LoVo (cell line): ENCODE results near the gene DAGLA.
"Not testable (repeated sequence)": the region's sequence is repeated elsewhere in the genome, so short reads cannot be mapped to it uniquely, and the experiment has no call there.

ENCODE experiments used
- DNase-seq: peaks from one replicate; pipeline ENCODE4 v3.0.0-alpha.2; 2016; ENCODE audit warnings: low spot score

The DAGLA gene

DNA sequence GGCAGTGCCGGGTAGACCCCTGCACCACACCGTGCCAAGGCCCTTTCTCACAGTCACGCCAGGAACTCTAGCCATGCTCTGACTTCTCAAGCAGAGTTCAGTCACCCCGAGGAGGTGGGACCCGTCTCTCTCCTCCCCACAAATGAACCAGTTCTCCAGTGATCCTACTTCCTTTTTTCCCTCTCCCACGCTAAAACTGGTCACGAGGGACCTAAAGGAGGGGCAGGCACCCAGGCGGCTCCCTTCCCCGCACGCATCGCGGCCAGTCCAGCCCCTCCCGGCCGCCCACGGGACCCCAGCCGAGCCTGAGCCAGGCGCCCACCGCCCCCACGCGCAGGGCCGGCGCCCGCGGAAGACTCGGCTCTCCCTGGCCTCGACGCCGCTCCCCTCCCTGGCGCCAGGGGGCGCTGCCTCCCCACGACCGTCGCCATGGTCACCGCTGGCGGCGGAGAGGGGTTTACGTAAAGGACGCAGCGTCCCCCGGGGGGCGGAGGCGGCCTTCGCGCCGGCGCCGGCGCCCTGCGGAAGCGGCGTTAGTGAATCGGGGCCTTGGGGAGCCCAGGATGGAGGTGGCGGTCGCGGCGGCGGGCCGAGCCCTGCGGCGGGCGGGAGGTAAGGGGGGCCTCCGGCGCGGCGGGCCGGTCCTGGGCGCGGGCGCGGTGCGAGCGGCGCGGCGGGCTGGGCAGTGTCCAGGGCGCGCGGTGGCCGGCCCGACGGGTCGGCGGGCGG lies at the start of gene DAGLA:
Gene DAGLA (plus strand): TSS at position 499 of the 729 bp plus-strand sequence. CDS start 39,765 bp downstream, outside the sequence.
- peak; percentile 75 for DNase-seq

DNA sequence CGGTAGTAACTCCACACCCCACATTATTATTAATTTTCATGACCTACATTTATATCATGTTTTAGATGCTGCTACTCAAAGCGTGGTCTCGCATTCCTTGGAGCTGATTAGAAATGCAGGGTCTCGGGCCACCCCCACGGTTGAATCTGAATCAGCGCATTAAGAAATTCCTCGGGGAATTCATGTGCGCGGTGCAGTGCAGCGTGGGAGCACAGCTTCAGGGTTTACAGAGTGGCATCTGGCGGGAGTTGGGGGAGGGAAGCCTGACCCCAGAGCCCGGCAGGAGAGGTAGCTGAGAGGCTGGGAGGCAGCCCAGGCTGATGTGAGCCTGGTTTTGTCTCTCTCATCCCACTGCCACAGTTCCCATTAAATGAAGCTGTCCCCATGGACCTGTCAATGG lies 48.1 kb upstream of the DAGLA start:
- DNase-seq, result no peak

DNA sequence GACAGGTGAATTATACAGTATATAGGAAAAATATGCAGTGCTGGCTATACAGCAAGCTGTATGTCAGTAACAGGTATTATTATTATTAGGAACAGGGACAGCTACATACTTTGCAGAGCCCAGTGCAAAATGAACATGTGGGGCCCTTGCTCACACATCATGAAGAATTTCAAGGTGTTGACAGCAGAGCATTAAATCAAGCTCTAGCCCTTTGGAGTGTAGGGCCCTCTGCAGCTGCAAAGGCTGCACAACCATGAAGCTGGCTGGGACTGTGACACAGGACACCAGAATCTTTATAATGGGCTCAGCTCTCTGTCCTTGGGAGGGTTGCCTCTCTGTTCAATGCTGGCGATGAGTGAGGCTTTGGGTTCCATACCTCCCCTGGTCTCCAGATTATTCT lies 44.9 kb upstream of the DAGLA start:
- DNase-seq, result no peak

DNA sequence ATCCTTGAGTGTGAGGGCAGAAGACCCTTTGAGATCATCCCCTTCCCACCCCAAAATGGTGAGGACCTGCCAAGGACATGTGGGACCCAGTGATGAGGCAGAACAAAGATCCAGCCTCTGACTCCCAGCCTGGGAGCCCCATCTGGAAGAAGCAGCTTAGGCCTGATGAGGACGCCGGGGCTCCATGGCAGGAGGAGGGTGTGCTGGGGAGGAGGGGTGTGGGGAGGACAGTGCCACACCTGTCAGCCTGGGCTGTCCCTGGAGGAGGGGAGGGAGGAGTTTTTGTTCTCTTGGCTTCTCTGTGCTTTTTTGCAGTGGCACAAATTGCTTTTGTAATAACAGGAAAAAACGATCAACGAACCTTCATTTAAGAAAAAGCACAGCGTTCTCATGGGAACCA lies 44.4 kb upstream of the DAGLA start:
- no peak for DNase-seq

- no peak for DNase-seq
These were observed 43.5 kb upstream of the DAGLA start for GRCh38 chr11:61636676-61637075.

DNA sequence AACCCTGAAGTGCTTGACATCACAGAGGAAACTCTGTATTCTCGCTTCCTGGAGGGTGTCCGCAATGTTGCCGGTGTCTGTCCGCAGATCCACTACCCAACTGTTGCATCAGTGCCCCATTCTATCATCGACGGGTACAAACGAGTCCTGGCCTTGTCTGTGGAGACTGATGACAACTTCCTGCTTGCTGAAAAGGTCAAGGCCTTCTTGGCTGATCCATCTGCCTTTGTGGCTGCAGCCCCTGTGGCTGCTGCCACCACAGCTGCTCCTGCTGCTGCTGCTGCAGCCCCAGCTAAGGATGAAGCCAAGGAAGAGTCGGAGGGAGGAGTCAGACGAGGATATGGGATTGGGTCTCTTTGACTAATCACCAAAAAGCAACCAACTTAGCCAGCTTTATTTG lies 42.9 kb upstream of the DAGLA start:
- no peak for DNase-seq

- no peak for DNase-seq
These were observed 40.3 kb upstream of the DAGLA start for GRCh38 chr11:61639816-61640443.

GRCh38 chr11:61642162-61642561 lies 38.0 kb upstream of the DAGLA start:
- no peak for DNase-seq

DNA sequence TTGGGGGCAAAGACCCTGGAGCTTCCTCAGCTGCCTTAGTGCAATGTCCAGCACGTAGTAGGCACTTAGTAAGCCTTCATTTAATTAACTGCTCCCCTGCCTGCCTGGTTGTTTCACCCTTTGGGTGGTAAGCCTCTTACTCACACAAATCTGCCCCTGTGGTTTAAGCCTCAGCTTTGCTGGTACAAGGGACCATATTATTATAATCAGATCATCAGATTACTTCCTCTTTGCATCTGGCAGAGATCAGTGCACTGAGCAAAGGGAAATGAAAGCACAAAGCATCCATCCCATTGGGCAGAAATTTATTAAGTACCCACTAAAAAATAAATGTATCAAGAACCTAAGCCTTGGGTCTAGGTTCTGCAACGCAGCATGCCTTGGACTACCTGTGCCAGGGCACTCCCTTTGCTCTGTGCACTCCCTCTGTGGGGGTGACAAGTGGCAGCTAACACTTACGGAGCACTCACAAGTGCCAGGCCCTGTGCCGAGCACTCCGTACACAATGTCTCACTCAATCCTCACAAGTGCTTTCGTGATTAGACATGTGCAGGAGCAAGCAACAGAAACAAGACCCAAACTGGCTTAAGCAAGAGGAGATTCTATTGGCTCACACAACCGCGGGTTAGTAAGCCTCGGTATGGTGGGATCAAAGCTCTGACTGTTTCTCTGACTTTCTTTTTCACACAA lies 34.9 kb upstream of the DAGLA start:
- no peak for DNase-seq

- DNase-seq, result no peak
These were observed 32.7 kb upstream of the DAGLA start for GRCh38 chr11:61647529-61647928.

- no peak for DNase-seq
These were observed 29.2 kb upstream of the DAGLA start for GRCh38 chr11:61650781-61651571.

DNA sequence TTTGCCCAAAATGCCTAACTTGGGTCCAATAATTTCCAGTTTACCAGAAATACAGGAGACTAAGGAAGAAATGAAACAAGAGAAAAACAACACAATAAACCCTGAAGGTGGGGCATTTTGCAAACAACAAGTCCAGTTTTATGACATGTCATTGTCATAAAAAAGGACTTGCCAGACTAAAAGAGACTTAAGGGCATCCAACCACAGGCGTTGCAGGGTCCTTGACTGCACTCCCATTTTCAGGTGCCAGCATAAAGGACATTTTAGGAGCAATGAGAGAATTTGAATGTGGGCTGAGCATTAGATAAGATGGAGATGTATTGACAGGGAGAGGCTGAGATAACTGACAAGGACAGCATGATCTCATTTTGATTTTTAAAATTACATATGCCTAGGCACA lies 28.1 kb upstream of the DAGLA start:
- DNase-seq, result peak; percentile 42

DNA sequence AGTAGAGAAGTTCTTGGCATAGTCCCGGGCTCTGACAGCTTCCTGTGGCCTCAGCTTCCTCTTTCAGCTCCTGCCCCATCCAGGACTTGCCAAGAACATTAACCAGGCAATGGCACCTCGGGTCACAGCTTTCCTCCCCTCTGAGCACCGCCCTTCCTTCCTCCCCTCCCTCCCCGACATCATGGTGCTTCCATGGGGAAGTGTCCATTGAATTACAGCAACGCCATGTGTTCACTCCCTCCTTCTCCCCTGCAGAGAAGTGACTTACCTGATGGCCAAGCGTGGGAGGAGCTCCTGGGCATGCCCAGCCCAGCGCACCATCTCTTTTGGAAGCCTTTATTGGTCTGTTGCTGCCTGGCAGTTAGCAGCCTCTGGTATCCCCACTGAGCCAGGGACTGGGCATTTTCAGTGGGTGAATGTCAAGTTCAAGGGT lies 25.8 kb upstream of the DAGLA start:
- no peak for DNase-seq

- not testable (repeated sequence) for DNase-seq
These were observed 24.7 kb upstream of the DAGLA start for GRCh38 chr11:61655266-61656159.

- no peak for DNase-seq
These were observed 23.7 kb upstream of the DAGLA start for GRCh38 chr11:61656347-61657077.

DNA sequence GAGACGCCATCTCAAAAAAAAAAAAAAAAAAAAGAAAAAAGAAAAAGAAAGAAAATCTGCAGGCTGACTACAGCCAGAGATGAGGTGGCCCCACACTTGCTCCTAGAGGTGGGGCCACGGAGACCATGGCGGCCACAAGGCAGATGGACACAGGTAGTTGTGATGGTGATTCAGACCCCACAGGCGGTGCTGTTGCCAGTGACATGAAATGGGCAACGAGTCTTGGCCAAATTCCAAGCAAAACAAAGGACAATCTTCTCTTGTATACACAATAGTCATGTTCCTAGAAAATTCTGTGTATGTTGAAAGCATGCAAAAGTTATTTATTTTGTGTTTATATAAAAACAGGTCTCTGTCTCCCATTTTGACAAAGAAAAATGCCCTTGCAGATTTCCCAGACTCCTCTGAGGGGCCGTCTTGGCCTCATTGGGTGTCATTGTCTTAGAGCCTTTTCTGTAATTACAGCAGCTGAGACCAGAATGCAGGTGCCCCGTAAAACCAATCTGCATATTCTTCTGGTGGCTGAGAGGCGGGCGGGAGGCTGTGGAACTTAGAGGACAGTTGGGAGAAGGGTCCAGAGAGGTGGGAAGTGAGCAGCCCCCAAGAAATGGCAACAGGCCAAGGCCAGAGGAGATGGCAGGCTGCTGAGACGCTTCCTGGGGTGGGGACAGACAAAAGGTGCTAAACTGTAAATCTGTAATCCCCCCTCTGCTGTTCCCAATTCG lies 22.5 kb upstream of the DAGLA start:
- DNase-seq, result peak; percentile 48

- DNase-seq, result no peak
These were observed 20.6 kb upstream of the DAGLA start for GRCh38 chr11:61659413-61660196.

GRCh38 chr11:61660997-61661396 lies 19.2 kb upstream of the DAGLA start:
- DNase-seq, result not testable (repeated sequence)

GRCh38 chr11:61666684-61667297 lies 13.4 kb upstream of the DAGLA start:
- DNase-seq, result peak; percentile 54
